SH-SY5Y (cell line): ENCODE measurements around the gene OLFM3.

ENCODE experiments used
- GATA2 ChIP-seq: IDR thresholded peaks from 2 replicates; pipeline ENCODE4 v1.6.1; 2011; ENCODE audit warnings: mild to moderate bottlenecking, low read depth, low read length
- GATA3 ChIP-seq: IDR thresholded peaks from 2 replicates; pipeline ENCODE4 v1.6.1; 2011; ENCODE audit warnings: low read depth, mild to moderate bottlenecking, low read length, moderate library complexity

- TF ChIP-seq GATA2, result no peak
- TF ChIP-seq GATA3, result no peak
Measured at GRCh38 chr1:101960142-101960541, 36.6 kb downstream of the OLFM3 start.
